Measurements from ENCODE around the gene KIF23. TPM values are rescaled to one million over a fixed set of nuclear protein-coding genes. Genes with fewer than 3 reads are reported as not detected.
A peak's percentile ranks its signal among the peaks of the same experiment; 100 is the strongest.

The KIF23 gene
- total RNA-seq, 1 experiment from 2014 or later: 83.7 TPM

DNA sequence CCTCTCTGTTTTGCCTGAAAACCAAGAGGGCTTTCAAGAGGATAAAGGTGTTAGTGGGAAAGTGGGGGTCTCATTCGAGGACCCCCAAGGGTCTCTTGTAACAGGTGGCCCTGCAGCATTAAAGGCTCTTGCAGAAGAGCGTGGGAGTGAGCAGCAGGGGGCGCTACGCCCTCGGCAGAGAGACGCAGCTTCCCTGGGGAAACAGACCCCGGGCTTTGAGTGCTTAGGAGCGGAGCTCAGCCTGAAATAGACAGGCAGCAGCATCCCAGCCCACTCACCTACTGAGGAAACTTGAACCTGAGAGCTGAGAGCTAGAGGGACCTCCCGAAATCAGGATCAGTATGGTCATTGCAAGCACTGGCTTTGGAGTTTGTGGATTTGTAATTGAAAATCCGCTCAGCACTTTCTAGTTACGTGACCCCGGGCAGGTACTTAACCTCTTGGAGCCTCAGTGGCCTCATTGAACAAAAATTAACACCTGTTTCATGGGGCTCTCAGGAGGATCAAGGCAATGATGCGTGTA, 64.2 kb downstream of the KIF23 start:
- ChIA-PET POLR2A (no interaction called here), CTCF (interaction anchor here (0.6 to 3.3 kb wide), 13 partner anchors 9 to 1248 kb away, joined by 3 to 19 read pairs (median 4); no protein-coding TSS in a partner anchor), RAD21 (ENCODE audit: low non-redundant PET in 1 of 2, low total read pairs in 2 of 2, uncharacterized antibody in 2 of 2, unreplicated experiment in 2 of 2) (interaction anchor here in 1 of 2 experiments (0.6 kb wide), 1 partner anchor 249 kb away, joined by 3 read pairs; no protein-coding TSS in a partner anchor)
- H3K79me2 ChIP-seq (ENCODE audit: insufficient read depth, low read length): no peaks in the 10 kb centered on the region
- no peak overlapping the region for H3K4me2 ChIP-seq (ENCODE audit: low read length)
- H3K9me3 ChIP-seq (ENCODE audit: control insufficient read depth in 1 of 2, insufficient read depth in 1 of 2, low read depth in 1 of 2, low read length in 2 of 2): no peaks in the 10 kb centered on the region
- TF ChIP-seq MAX (IDR thresholded peaks at IDR 0.05) (no peak), EGR1 (IDR thresholded peaks at IDR 0.05; ENCODE audit: low read depth) (no peak), CTCF (IDR thresholded peaks at IDR 0.05 in 2 of 3, conservative IDR thresholded peaks at IDR 0.05 in 1 of 3; ENCODE audit: borderline replicate concordance in 1 of 3, insufficient read depth in 1 of 3, low read depth in 2 of 3, low read length in 2 of 3) (peak; percentile 59 to 95 (median 95); a peak in 5 of 6 replicates), EZH2phosphoT487 (IDR thresholded peaks at IDR 0.05; ENCODE audit: borderline replicate concordance) (no peak), CBX3 (IDR thresholded peaks at IDR 0.05; ENCODE audit: low read depth) (no peak), RAD21 (IDR thresholded peaks at IDR 0.05; ENCODE audit: low read depth) (peak; percentile 85), YY1 (IDR thresholded peaks at IDR 0.05; ENCODE audit: extremely low read depth, insufficient replicate concordance, low read depth, low read length) (no peak)
- H2AFZ ChIP-seq (ENCODE audit: low read depth, low read length, poor library complexity, severe bottlenecking): peak overlapping the region; percentile 79
- H3K27me3 ChIP-seq (ENCODE audit: insufficient read depth, low read length): no peaks in the 10 kb centered on the region
- H3K9ac ChIP-seq (ENCODE audit: low read length): no peak overlapping the region
- BruUV-seq (replicated peaks): no TSS peak
- H4K20me1 ChIP-seq (ENCODE audit: insufficient read depth): no peaks in the 10 kb centered on the region
- intact Hi-C loops (cut with micrococcal nuclease): loop anchor here (5.0 kb wide), 4 partner anchors 99 to 1009 kb away; no protein-coding TSS in a partner anchor
- no peak overlapping the region for H3K27ac ChIP-seq (ENCODE audit: low read depth, low read length)
- ATAC-seq (peak; percentile 71), DNase-seq (ENCODE audit: low read depth, low spot score) (peak; percentile 37)
- no peak overlapping the region for H3K4me3 ChIP-seq (replicated peaks in 1 of 2; ENCODE audit: low read depth in 1 of 2, low read length in 2 of 2)
- no peaks in the 10 kb centered on the region for H3K36me3 ChIP-seq (ENCODE audit: control insufficient read depth in 1 of 2, insufficient read depth in 2 of 2, low read length in 2 of 2)
- no peaks in the 10 kb centered on the region for H3K4me1 ChIP-seq (ENCODE audit: control insufficient read depth in 1 of 2, insufficient read depth in 2 of 2, low read length in 2 of 2)
- H3K9me2 ChIP-seq (ENCODE audit: insufficient read depth): no peaks in the 10 kb centered on the region

Measured in HCT116 (cell line).